ENCODE data around the gene STRAP. TPM values are rescaled to one million over a fixed set of nuclear protein-coding genes. Genes with fewer than 3 reads are reported as not detected.
A peak's percentile ranks its signal among the peaks of the same experiment; 100 is the strongest.
"Not testable (repeated sequence)": the region's sequence is repeated elsewhere in the genome, so short reads cannot be mapped to it uniquely, and the experiment has no call there.

Gene STRAP
- polyA plus RNA-seq, 1 of the 3 experiments (the other 2 are of a cell fraction): 85.6 TPM

GRCh38 chr12:15910864-15911721 is 28.9 kb downstream of the STRAP start, which contains the start of gene DERA (continued):
- TF ChIP-seq PBX3 (IDR thresholded peaks at IDR 0.05): no peak
- TF ChIP-seq MEF2A (IDR thresholded peaks at IDR 0.05; ENCODE audit: borderline replicate concordance, low read depth): no peak
- TF ChIP-seq SIN3A (IDR thresholded peaks at IDR 0.05; ENCODE audit: borderline replicate concordance, low read depth, low read length): peak; percentile 16; the same call in 1 of the 2 replicates
- no peak; the same call in 1 of the 2 replicates for TF ChIP-seq GABPA (IDR thresholded peaks at IDR 0.05; ENCODE audit: low read depth)
- no peak for TF ChIP-seq IRF3 (IDR thresholded peaks at IDR 0.05; ENCODE audit: low read depth, low read length)
- 0 out of 2 replicates have a peak, but pooled peaks have one; percentile 27 for TF ChIP-seq ELF1 (IDR thresholded peaks at IDR 0.05)
- TF ChIP-seq GATA2 (CRISPR knock-in tag; IDR thresholded peaks at IDR 0.05): peak; percentile 32
- TF ChIP-seq TCF12 (IDR thresholded peaks at IDR 0.05): no peak
- TF ChIP-seq USF1 (IDR thresholded peaks at IDR 0.05; ENCODE audit: borderline replicate concordance, low read depth): no peak
- no peak for TF ChIP-seq FOSL2 (IDR thresholded peaks at IDR 0.05; ENCODE audit: borderline replicate concordance, low read depth)
- TF ChIP-seq RFX5 (IDR thresholded peaks at IDR 0.05; ENCODE audit: low read length): no peak

- POLR2A ChIA-PET: interaction anchor here (1.5 kb wide), 1 partner anchor 18 kb away, joined by 5 read pairs; no protein-coding TSS in a partner anchor
- peak overlapping the region; percentile 81 to 95 for H3K27ac ChIP-seq (ENCODE audit: low read depth in 2 of 2, low read length in 1 of 2)
- H3K9me2 ChIP-seq: not testable (repeated sequence)
Measured at GRCh38 chr12:15911931-15912330, 29.7 kb downstream of the STRAP start.

GRCh38 chr12:15914131-15914530 is 31.9 kb downstream of the STRAP start:
- H3K4me2 ChIP-seq; POLR2A ChIA-PET; H3K9me3 ChIP-seq; H2AFZ ChIP-seq (ENCODE audit: low read depth); H3K4me1 ChIP-seq (ENCODE audit: control insufficient read depth in 1 of 2, insufficient read depth in 2 of 2, low read depth in 1 of 2, low read length in 1 of 2); H4K20me1 ChIP-seq (ENCODE audit: insufficient read depth); H3K27me3 ChIP-seq (ENCODE audit: insufficient read depth); H3K36me3 ChIP-seq (replicated peaks in 1 of 2; ENCODE audit: control insufficient read depth in 1 of 2, insufficient read depth in 2 of 2, low read length in 1 of 2); H3K4me3 ChIP-seq (ENCODE audit: low read depth in 2 of 2, low read length in 1 of 2); H3K9ac ChIP-seq; DNase-seq; H3K27ac ChIP-seq (ENCODE audit: low read depth in 2 of 2, low read length in 1 of 2); H3K9me2 ChIP-seq: not testable (repeated sequence)
- Histone ChIP-seq H3F3A (replicated peaks; ENCODE audit: insufficient read depth) (peaks cover 18% of the 10 kb centered on the region), H3K79me2 (ENCODE audit: insufficient read depth) (peaks cover 20% of the 10 kb centered on the region)
- WGBS (ENCODE audit: low lambda C conversion rate): 92% methylated on average over 5 of the region's 5 CpGs
- CTCF ChIA-PET: interaction anchor here (0.8 to 1.3 kb wide), 2 partner anchors 15 to 44 kb away, joined by 3 to 6 read pairs; no protein-coding TSS in a partner anchor

More at GRCh38 chr12:15911931-15912330, 29.7 kb downstream of the STRAP start:
- peak overlapping the region; percentile 96 for H2AFZ ChIP-seq (ENCODE audit: low read depth)
- not testable (repeated sequence) for H3K9me3 ChIP-seq; DNase-seq; H3K27me3 ChIP-seq (ENCODE audit: insufficient read depth); H3K4me1 ChIP-seq (ENCODE audit: control insufficient read depth in 1 of 2, insufficient read depth in 2 of 2, low read depth in 1 of 2, low read length in 1 of 2); H4K20me1 ChIP-seq (ENCODE audit: insufficient read depth)
- H3K36me3 ChIP-seq (replicated peaks in 1 of 2; ENCODE audit: control insufficient read depth in 1 of 2, insufficient read depth in 2 of 2, low read length in 1 of 2): peaks cover 10 to 11% of the 10 kb centered on the region in 2 experiments
- peak overlapping the region; percentile 94 for H3K4me2 ChIP-seq
- peak overlapping the region; percentile 92 for H3K4me3 ChIP-seq (ENCODE audit: low read depth in 2 of 2, low read length in 1 of 2)
- H3F3A ChIP-seq (replicated peaks; ENCODE audit: insufficient read depth): peaks cover 27% of the 10 kb centered on the region
- H3K79me2 ChIP-seq (ENCODE audit: insufficient read depth): peaks cover 20% of the 10 kb centered on the region
- CTCF ChIA-PET: interaction anchor here (1.3 kb wide), 1 partner anchor 9 kb away, joined by 6 read pairs; no protein-coding TSS in a partner anchor
- peak overlapping the region; percentile 96 for H3K9ac ChIP-seq
- WGBS (ENCODE audit: low lambda C conversion rate): 12% methylated on average over 4 of the region's 5 CpGs

All from SK-N-SH (cell line).